ENCODE results near the gene ABCB8.

- TF ChIP-seq ELF4 (IDR thresholded peaks at IDR 0.05) (no peak), ZNF384 (IDR thresholded peaks at IDR 0.05) (no peak), BHLHE40 (IDR thresholded peaks at IDR 0.05; ENCODE audit: borderline replicate concordance) (no peak), ARNT (IDR thresholded peaks at IDR 0.05) (no peak), FOXK2 (IDR thresholded peaks at IDR 0.05) (no peak), SP1 (IDR thresholded peaks at IDR 0.05) (no peak), FOXA1 (IDR thresholded peaks at IDR 0.05) (no peak)
Observed at GRCh38 chr7:151080067-151080521, 51.8 kb downstream of the ABCB8 start.
